TTC549 (cell line): Measurements from ENCODE around the gene PAPPA.

Source experiments
- FAIRE-seq: peaks from 2 replicates; lab custom pipeline; 2012; peaks lifted over from hg19 to GRCh38; lab: Jason Lieb, UNC

The PAPPA gene

DNA sequence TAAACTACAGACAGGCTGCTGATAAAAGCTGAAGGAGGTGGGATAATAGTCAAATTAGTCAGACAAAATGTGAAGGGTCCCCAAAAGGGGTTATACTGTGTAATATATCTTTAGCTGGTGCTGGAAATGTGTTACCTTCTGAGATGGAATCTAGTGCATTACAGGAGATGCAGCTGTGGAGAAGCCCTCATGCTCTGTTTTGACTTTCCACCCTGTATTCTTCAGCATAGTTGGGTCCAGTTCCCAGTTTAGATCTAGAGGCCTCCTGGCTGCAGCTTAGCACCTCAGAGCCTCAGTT lies 122.6 kb downstream of the PAPPA start:
- FAIRE-seq: no peak

DNA sequence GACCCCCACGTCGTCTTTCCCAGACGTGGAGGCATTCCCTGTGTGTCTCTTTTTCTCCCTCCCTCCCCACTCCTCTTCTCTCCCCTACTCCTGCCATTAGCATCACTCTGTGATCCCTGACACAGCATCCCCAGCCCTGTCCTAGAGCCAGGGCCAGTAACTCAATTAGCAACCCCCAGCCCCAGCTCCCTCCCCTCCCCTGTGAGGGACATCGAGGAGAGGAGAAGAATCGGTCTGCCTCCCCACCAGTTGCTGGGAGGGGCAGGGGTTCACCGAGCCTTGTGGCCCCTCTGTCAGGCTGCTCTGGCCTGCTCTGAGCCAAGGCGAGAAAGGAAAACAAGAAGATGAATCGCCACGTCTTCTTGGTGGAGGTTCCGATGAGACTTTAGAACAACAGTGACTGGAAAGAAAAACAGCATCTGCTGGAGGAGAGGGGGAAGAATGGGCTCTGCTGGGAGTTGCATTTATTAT lies 123.1 kb downstream of the PAPPA start:
- no peak for FAIRE-seq

DNA sequence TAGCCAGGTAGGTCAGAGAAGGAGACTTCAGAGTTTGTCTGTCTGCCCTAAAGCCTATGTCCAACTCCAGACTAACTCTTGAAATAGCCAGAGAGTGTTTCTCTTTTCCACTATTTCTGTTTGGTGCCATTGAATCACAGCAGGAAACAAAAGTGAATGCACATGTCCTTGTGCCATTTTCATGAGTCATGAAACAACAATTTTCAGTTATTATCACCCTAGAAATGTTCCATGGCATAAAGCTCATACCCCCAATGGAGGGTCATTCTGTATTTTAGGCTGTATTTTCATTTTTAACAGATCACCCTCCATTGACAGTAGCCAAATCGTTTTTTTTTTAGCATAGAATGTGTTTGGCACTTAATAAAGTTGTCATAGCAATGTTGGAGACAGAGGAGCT lies 124.7 kb downstream of the PAPPA start:
- FAIRE-seq: no peak

DNA sequence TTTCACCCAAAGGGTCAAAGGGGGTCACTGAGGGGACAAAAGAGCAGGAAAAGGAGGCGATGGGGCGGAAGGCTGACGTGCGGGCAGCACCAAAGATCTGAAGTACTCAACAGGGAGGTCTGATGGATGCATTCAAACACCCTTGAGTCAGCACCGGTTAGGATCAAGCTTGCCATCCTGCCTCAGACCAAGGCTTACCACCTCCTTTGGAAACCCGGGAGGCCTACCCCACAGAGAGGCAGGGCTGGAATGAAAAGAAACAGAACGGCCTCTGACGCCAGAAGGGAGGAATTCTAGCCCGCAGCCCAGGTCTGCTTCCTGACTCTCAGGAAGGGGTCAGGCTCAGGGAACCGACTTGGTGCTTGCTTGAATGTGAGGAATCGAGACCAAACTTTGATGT lies 125.6 kb downstream of the PAPPA start:
- no peak for FAIRE-seq

DNA sequence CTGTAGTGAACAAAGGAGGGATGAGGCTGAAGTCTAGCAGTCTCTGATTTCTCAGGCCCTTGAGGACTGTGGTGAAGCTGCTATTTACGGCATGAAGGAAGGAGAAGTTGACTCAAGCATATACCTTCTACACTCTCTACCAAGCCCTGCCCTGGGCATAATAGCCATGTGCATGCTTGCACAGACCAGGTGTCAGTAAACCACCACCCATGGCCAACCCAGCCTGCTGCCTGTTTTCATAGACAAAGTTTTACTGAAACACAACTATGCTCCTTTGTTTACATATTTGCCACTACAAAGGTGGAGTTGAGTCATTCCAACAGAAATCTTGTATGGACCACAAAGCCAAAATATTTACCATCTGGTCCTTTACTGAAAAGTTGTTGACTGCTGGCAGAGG lies 126.9 kb downstream of the PAPPA start:
- FAIRE-seq: no peak

DNA sequence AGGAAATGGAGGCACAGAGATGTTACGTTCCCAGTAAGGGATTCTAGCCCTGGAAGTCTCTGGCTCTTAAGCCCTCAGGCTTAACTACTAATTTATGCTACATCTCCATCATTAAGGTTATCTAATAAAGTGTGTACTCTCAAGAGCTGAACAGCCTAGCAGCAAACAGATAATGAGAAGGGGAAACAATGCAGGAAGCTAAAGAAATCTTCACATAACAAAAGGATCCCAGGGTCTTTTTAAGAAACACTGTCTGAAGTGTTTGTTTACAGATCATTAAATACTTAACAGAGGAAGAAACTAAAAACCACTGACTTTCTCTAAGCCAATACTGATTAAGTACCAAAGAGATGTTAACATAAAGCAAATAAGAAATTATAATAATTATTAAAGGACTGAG lies 129.0 kb downstream of the PAPPA start:
- FAIRE-seq: no peak

DNA sequence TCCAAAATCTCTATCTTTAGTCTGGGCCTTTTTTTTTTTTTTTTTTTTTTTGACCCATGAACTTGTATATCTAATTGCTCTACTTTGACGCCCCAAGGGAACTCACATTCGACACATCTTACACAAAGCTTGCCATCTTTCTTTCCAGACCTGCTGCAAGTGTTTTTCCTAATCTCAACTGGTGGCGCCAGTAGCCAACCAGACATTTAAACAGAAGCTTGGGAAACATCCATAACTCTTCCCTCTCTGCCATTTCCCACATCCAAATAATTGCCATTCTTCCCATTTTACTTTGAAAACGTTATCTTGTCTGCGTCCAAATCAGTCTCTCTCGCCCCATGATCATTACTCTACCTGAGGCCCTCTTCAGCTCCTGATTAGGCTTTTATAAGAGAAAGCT lies 130.9 kb downstream of the PAPPA start:
- no peak for FAIRE-seq

DNA sequence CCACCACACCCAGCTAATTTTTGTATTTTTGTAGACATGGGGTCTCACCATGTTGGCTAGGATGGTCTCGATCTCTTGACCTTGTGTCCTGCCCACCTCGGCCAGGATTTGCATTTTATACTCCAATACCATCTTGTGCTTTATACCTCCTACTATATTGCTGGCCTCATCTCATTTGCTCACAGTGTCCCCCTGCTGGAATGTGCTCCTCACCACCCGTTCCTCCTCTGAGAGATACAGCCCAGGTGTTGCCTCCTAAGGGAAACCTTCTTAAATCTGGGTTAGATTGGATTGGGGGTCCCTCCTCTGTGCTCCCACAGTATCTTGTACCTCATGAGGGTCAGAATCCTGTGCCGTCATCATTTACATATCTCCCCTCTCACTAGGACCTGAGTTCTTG lies 131.7 kb downstream of the PAPPA start:
- FAIRE-seq: no peak

DNA sequence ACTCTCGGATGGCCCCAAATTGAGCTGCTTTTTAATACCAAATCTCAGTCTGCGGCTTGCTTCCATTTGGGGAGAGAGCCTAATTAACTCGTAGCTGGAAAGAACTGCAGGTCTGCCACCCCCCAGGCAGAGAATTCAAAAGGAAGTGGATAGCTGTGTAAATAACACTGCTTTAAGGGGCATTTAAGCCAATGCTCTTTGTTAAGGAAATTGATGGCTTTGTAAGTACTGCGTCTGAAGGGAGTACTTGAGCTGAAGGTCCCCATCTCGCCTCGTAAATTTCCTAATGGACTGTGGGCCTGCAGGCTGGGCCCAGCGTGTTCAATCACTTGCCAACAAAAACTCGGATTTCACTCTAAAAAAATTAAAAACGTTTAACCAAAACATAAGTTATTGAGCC lies 132.7 kb downstream of the PAPPA start:
- no peak for FAIRE-seq

DNA sequence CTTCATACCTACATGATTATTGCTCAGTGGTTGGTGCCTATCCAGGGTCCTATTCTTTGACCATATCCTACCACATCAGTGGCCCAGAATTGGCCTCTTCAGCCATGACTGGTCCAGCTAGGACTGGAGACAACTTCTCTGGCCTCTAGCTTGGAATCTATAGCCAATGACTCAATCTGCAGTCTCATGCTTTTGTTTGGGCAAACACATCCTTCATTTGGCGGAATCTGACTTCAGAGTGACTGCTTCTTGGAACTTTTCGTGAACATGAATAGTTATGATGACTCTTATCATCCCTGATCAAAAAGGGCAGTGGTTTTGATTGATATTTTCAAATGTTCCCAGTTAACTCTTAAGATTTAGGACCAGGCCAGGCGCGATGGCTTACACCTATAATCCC lies 134.1 kb downstream of the PAPPA start:
- FAIRE-seq: no peak

DNA sequence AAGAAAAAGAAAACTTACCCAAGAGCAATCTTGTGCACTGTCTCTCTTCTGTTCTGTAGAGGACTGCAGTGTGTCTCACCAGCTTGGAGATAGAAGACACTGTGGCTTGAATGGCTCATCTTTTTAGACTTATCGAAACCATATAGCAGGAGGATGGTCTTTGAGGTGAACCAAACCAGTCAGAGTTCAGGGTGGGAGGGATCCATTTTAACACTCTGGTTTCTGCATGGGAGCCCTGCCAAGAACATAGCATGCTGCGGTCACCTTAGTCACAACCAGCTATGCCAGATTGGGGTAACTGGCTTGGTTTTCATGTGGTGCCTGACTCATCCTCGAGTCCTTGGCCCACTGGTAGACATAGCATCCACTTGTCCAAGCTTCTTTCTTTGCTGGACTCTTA lies 135.1 kb downstream of the PAPPA start:
- FAIRE-seq: no peak

DNA sequence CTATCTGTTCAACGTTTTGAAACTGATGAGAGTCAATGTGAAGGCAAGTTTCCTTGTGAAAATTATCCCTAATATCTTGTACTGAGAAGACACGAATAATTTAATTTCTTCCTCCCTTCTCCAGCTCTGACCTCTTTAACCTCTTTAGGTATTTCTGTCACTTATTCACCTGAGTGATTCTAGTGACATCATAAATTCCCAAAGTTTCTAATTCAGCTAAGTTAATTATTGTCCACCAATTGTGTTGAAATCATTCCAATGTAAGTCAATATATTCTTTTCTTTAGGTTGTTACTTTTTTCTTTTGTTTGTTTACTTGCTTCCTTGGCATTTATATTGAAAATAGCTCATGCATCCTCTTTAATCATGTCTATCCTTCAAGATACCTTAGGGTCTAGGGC lies 143.8 kb downstream of the PAPPA start:
- FAIRE-seq: no peak

DNA sequence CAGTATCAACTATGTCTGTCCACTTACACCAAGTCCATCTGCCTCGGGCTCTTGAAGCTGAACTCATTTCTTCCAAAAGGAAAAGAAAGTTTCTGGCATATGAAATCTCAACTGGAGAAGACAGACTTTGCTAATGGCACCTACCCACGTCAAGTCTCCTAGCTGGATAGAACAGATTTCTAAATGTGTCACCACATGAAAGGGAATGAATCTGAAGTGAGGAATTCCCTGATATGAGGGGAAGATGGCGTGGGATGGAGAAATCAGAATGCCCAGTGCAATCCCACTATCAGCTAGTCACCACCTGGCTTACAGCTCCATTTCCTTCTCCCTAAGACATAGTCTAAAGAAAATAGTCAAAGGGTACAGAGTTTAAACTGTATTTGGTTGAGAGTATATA lies 144.7 kb downstream of the PAPPA start:
- FAIRE-seq: no peak

DNA sequence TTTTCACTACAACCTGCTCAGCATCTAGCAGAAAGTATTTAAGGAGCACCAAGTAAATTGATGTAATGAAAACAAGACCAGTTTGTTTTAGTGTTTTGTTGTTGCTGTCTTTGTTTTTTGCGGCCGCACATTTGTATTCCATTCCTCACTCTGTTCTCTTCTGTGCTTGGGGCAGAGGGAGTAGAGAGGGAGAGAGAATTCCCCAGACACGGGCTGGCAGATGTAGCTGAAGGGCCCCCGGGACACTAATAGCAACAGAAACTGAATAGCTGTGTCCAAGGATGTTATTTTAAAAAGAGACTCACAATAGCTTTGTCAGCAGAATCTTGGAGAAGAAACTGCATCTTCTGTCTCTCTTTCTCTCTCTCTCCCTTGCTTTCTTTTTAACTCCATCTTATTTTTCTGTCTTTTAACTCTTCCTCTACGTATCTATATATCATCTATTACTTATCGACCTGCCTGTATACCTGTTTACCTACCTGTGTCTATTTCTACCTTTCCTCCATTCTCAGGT lies 145.3 kb downstream of the PAPPA start:
- no peak for FAIRE-seq

DNA sequence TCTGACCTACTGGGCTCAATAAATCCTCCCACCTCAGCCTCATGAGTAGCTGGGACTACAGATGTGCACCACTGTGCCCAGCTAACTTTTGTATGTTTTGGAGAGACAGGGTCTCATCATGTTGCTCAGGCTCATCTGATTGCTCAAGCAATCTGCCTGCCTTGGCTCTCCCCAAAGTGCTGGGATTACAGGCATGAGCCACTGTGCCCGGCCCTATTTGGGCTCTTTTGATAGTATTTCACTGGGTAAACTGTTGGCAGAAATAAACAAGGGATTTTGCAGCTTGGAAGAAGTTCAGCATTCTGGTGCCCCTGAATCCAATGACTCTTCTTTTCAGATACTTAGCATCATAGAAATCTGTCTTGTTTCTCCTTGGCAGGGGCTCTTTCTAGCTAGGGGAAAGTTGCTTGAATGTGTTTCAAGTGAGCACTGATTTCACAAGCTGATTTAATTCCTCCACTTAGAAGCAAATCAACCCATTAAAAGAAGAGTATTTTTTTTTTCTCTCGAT lies 146.8 kb downstream of the PAPPA start:
- FAIRE-seq: no peak

DNA sequence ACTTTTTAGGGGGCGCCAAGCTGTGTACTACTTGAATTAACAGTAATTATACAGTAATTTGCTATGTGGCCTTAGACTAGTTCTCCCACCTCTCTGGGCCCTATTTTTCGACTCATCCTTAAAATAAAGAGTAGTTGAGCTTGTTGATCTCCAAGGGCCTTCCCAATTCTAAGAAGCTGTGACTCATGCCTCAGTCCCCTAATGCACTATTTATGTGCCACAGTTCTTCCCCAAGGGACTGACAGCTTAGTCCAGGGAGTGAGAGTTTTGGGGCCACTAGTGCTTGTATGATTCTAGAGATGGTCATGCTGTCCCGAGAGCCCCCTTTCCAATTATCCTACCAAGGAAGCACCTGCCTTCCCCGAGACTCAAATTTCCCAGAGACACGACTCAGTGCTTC lies 149.7 kb downstream of the PAPPA start:
- no peak for FAIRE-seq

DNA sequence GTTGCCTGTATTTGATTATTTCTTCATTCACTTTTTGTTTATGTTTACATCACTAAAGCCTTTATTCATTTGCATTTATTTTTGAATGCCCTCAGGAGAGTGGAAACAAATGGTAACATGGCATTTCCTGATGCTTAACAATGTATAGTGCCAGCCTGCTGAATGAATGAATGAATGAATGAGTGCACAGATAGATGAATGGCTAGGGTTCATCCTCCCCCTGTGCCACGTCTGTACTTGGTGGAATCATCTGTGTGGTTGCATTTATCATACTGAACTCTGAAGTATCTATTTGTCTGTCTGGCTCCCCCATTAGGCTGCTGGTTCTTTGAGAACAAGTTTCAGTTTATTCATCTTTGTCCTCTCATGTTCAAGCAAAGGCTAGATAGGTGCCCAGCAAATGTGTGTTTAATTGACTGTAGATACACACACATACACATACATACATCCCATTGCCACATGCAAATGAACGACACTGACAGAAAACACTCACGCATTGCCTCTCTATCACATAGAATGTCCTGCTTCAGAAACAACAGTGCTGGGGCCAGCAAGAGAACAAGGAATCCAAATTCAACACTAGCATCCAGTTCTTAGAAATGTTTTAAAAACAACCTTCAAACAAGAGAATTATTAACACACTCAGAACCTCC lies 150.4 kb downstream of the PAPPA start:
- FAIRE-seq: no peak

DNA sequence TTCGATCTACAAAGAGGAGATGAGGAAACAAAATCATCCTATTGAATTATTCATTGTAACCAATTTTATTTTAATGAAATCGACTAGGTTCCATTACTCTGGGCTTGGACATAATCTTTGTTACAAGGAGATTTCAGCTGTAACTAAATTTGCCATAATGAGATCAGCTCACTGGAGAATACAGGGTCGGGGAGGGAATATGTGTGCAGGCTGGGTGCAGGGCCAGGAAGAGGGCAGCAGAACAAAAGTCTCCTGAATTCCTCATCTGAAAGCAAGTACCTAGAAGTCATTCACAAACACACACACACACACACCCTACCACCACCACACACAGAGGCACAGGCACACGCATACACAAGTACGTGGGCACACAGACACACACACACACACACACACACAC lies 151.2 kb downstream of the PAPPA start:
- FAIRE-seq: no peak

DNA sequence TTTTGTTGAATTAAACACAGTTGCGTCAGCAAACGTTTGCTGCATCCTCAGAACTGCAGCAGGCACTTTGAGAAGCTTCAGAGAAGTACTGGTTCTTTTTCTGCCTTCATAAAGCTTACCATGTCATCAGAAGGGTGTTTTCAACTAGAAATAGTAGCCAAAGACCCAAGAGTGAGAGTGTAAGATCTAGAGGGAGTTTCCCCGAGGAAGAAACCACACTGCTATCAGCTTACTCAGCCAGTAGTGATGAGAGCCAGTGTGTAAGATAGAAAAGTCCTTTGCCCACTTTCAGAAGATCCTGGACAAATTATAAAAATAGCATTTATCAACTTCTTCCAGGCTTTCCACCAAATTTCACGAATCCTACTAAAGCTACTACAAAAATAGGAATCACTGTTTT lies 154.5 kb downstream of the PAPPA start:
- FAIRE-seq: no peak

DNA sequence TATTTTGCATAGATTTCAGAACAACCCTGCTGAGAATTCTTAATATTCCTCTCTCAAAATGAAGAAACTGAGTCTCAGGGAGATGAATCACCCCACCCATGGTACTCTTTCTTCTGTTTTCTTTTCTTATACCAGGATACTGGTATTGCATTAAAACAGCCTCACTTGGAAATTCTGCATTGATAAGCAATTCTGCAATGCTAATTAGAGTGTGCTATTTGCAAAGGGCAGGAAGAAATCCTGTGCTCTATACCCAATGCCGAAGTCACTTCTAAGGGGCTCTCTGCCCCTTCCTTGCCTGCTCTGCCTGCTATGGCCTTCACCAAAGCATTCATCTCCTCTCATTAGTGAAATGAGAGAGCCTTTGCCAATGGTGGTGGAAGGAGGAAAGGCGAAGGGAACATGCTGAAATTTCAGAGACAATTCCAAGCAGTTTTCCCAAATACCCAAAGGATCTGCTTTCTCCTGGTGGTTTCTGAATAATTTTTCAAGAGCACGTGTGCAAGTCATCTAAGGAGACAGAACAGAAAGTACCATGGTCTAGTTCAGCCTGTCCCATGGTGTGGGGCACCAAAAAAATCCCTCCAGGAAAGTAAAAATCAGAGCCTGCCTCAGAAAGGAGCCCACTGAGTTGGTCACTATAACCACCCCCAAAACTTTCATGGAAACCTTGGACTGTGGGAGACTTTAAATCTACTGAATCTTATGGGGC lies 156.5 kb downstream of the PAPPA start:
- FAIRE-seq: no peak

DNA sequence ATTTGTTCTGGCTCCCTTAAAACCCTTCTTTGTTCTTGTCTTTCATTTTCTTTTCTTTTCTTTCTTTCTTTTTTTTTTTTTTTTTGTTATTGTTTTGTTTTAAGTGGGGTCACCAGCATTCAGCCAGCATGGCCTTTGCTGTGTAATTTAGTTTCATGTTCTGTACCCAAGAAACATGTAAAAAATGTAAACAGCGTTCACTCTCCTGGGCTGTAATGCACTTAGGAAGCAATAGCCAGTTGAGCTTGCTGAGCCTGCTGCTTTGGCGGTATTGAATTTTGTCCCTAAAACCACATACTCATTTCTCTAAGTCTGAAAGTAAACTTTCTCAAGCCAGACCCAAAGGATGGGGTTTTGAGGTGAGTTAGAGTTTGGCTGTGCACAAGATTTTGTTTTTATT lies 158.6 kb downstream of the PAPPA start:
- FAIRE-seq: no peak

DNA sequence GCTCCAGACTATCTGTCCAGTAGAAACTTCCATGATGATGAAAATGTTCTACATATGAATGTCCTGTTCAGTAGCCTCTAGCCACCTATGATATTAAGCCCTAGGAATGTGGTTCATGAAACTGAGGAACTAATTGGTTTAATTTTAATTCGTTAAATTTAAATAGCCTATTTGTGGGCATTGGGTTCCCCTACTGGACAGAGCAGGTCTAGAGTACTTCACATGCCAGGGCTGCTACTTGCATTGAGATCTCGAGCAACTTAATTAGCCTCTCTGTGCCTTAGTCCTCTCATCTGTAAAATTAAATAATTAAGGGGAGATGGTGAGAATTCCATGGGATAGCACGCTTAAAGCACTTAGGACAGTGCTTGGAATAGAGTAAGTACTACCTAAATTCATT lies 160.0 kb downstream of the PAPPA start:
- FAIRE-seq: no peak

DNA sequence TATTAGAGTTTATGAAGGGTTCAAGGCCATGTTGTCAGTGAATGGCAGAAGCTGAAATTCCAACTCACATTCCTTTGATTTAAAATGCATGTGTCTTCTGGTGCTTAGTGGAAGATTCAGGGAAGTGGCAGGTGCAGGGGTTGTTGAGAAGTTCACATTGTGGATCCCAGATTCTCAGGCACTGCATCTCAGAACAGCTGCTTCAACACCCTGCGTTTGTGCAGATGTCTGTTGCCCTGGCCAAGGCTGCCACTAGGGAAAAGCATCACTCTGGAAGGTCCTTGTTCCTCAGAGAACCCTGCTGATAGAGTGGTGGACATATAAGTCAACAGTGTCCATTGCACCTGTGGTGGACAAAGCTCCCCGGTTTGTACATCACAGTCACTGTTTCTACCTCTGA lies 162.7 kb downstream of the PAPPA start:
- no peak for FAIRE-seq

DNA sequence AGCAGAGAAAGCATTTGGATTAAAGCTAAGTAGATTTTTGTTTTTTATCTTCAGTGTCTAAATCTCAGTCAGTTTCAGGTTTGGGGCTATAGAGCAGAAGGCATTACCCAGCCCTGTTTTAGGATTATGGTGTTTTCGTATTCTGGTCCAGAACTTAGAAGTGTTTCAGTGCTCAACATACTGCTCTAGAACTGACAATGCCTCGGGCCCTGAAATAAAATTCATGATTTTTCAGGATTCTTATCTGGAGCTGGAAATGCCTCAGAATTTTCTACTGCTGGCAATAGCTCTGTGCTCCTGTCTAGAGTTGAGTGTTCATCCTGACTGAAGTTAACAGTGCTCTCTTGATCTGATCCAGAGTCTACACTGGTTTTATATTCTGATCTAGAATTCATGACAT lies 163.9 kb downstream of the PAPPA start:
- FAIRE-seq: no peak
